AG09309 (cell line): ENCODE results near the gene EXOSC9.

Source experiments
- DNase-seq: peaks from one replicate; pipeline ENCODE4 v3.0.0-alpha.2; 2010; ENCODE audit warnings: low read depth
- H3K4me3 ChIP-seq: 2 replicates; pipeline ENCODE4 v1.5.1; 2011; ENCODE audit warnings: mild to moderate bottlenecking, low read depth, low read length, moderate library complexity; ENCODE audit not compliant: control insufficient read depth
- CTCF ChIP-seq: IDR thresholded peaks from 2 replicates; pipeline ENCODE4 v1.5.1; 2011; ENCODE audit warnings: mild to moderate bottlenecking, low read depth, low read length, inconsistent platforms; ENCODE audit not compliant: insufficient read depth, control insufficient read depth; ENCODE audit errors: missing control alignments

Gene EXOSC9

GRCh38 chr4:121791481-121791880, 9.6 kb upstream of the EXOSC9 start:
- H3K4me3 ChIP-seq = no peak overlapping the region
- no peak for TF ChIP-seq CTCF
- peak; percentile 77 for DNase-seq

GRCh38 chr4:121792966-121793365, 8.2 kb upstream of the EXOSC9 start:
- no peak for TF ChIP-seq CTCF
- no peak overlapping the region for H3K4me3 ChIP-seq
- no peak for DNase-seq

GRCh38 chr4:121794505-121795188, 6.5 kb upstream of the EXOSC9 start:
- no peak for TF ChIP-seq CTCF
- DNase-seq = no peak
- H3K4me3 ChIP-seq = no peak overlapping the region

GRCh38 chr4:121796283-121796682, 4.8 kb upstream of the EXOSC9 start:
- TF ChIP-seq CTCF = no peak
- H3K4me3 ChIP-seq = no peak overlapping the region
- DNase-seq = no peak

GRCh38 chr4:121799208-121799823, 1.8 kb upstream of the EXOSC9 start:
- no peak for TF ChIP-seq CTCF
- no peak overlapping the region for H3K4me3 ChIP-seq

GRCh38 chr4:121799867-121800501, 1.1 kb upstream of the EXOSC9 start:
- no peak for DNase-seq
- TF ChIP-seq CTCF = no peak
- no peak overlapping the region for H3K4me3 ChIP-seq

More at GRCh38 chr4:121799208-121799823, 1.8 kb upstream of the EXOSC9 start:
- DNase-seq = no peak
